ENCODE measurements around the gene RWDD1.

The RWDD1 gene

GRCh38 chr6:116568821-116569755, 2.2 kb upstream of the RWDD1 start:
- peak overlapping the region; percentile 53 for H3K27ac ChIP-seq
- no peak for TF ChIP-seq CTCF (conservative IDR thresholded peaks at IDR 0.05)

- TF ChIP-seq CTCF (conservative IDR thresholded peaks at IDR 0.05): no peak
- H3K27ac ChIP-seq: peak overlapping the region; percentile 90
Measured at GRCh38 chr6:116571683-116572000, 338 bp downstream of the RWDD1 start.

GRCh38 chr6:116572162-116572561, 858 bp downstream of the RWDD1 start:
- no peak for TF ChIP-seq CTCF (conservative IDR thresholded peaks at IDR 0.05)
- peak overlapping the region; percentile 90 for H3K27ac ChIP-seq

GRCh38 chr6:116575227-116575626, 3.9 kb downstream of the RWDD1 start:
- no peak overlapping the region for H3K27ac ChIP-seq

GRCh38 chr6:116577486-116577885, 6.2 kb downstream of the RWDD1 start:
- no peak for TF ChIP-seq CTCF (conservative IDR thresholded peaks at IDR 0.05)
- no peak overlapping the region for H3K27ac ChIP-seq

More at GRCh38 chr6:116575227-116575626, 3.9 kb downstream of the RWDD1 start:
- TF ChIP-seq CTCF (conservative IDR thresholded peaks at IDR 0.05): no peak

- no peak overlapping the region for H3K27ac ChIP-seq
- no peak for TF ChIP-seq CTCF (conservative IDR thresholded peaks at IDR 0.05)
Measured at GRCh38 chr6:116578335-116578734, 7.0 kb downstream of the RWDD1 start.

GRCh38 chr6:116579143-116579542, 7.8 kb downstream of the RWDD1 start:
- TF ChIP-seq CTCF (conservative IDR thresholded peaks at IDR 0.05): no peak
- no peak overlapping the region for H3K27ac ChIP-seq

Data from VCaP (cell line).